Activated CD4-positive, alpha-beta memory T cell treated with anti-CD3 and anti-CD28 coated beads for 36 hours (primary cell): ENCODE results near the gene XPO1. TPM values are rescaled to one million over a fixed set of nuclear protein-coding genes. Genes with fewer than 3 reads are reported as not detected.
"Not testable (repeated sequence)": the region's sequence is repeated elsewhere in the genome, so short reads cannot be mapped to it uniquely, and the experiment has no call there.

Experiments used
- CTCF ChIA-PET: fragments of 350-600 bp; sonication (Branson Sonifier 250); formaldehyde crosslinking; loops from one replicate; lab custom pipeline; 2021; ENCODE audit warnings: antibody characterized with exemption, inconsistent platforms; lab: Charles Lee
- POLR2A ChIA-PET: fragments of 350-600 bp; sonication (Branson Sonifier 250); formaldehyde crosslinking; loops from one replicate; lab custom pipeline; 2021; ENCODE audit warnings: antibody characterized with exemption; lab: Charles Lee
- DNase-seq: peaks from one replicate; pipeline ENCODE4 v3.0.0-alpha.2; 2020
- H3K27ac Mint-ChIP-seq: one replicate; pipeline ENCODE4 v1.8.0; 2021; ENCODE audit warnings: mixed read lengths
- H3K27me3 Mint-ChIP-seq: one replicate; pipeline ENCODE4 v1.8.0; 2021; ENCODE audit warnings: mixed read lengths
- H3K36me3 Mint-ChIP-seq: one replicate; pipeline ENCODE4 v1.8.0; 2021; ENCODE audit warnings: mixed read lengths
- H3K4me1 Mint-ChIP-seq: one replicate; pipeline ENCODE4 v1.8.0; 2021; ENCODE audit warnings: low read depth, mixed read lengths
- H3K4me3 Mint-ChIP-seq: one replicate; pipeline ENCODE4 v1.8.0; 2021; ENCODE audit warnings: mild to moderate bottlenecking, mixed read lengths
- H3K9me3 Mint-ChIP-seq: one replicate; pipeline ENCODE4 v1.8.0; 2021; ENCODE audit warnings: mixed read lengths
- intact Hi-C: fragments of 100-400 bp; cut with micrococcal nuclease; formaldehyde crosslinking; loops from one replicate; pipeline ENCODE4 v1.15.1; 2023
- total RNA-seq, 2 experiments: library from RNA; stranded (reverse); gene quantifications; one replicate each; pipeline ENCODE4 v1.2.3, GENCODE V29; 2021

The XPO1 gene
- total RNA-seq, 2 experiments from 2014 or later: 191 to 198 TPM

DNA sequence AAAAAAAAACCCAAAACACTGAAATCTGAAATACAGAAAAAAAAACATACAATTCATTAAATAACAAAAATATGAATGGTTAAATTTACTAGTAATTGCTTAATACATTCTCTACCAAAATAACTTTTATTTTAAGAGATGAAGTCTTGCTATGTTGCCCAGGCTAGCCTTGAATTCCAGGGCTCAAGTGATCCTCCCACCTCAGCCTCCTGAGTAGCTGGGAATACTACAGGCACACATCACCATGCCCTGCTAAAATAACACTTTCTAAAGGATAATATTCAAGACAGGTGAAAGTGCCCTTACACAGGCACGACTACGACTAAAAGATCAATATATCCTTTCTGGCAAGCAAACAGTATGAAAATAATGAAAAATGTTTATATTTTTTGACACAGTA, 76.8 kb downstream of the XPO1 start:
- no peak for DNase-seq
- ChIA-PET CTCF (interaction anchor here (0.7 kb wide), 1 partner anchor 356 kb away, joined by 3 read pairs; no protein-coding TSS in a partner anchor), POLR2A (no interaction called here)
- Mint-ChIP-seq H3K27me3 (no peaks in the 10 kb centered on the region), H3K9me3 (no peaks in the 10 kb centered on the region), H3K4me3 (no peak overlapping the region), H3K4me1 (peaks cover 63% of the 10 kb centered on the region), H3K27ac (no peak overlapping the region), H3K36me3 (peaks cover 2% of the 10 kb centered on the region)
- intact Hi-C loops: no loop called here

DNA sequence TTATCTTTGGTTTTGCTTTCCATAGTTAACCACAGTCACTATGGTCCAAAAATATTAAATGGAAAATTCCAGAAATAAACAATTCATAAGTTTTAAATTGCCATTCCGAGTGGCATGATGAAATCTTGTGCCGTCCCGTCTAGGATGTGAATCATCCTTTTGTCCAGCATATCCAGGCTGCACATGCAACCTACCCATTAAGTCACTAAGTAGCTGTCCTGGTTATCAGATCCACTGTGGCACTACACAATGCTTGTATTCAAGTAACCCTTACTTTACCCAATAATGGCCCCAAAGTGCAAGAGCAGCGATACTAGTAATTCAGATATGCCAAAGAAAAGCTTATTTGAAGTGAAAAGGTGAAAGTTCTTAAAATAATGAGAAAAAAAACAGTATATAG, 78.0 kb downstream of the XPO1 start:
- Mint-ChIP-seq H3K27ac (no peak overlapping the region), H3K27me3 (no peaks in the 10 kb centered on the region), H3K4me1 (peaks cover 73% of the 10 kb centered on the region), H3K36me3 (peaks cover 5% of the 10 kb centered on the region), H3K9me3 (no peaks in the 10 kb centered on the region), H3K4me3 (no peak overlapping the region)
- intact Hi-C loops: no loop called here
- CTCF ChIA-PET: no interaction called here
- POLR2A ChIA-PET: no interaction called here
- no peak for DNase-seq

DNA sequence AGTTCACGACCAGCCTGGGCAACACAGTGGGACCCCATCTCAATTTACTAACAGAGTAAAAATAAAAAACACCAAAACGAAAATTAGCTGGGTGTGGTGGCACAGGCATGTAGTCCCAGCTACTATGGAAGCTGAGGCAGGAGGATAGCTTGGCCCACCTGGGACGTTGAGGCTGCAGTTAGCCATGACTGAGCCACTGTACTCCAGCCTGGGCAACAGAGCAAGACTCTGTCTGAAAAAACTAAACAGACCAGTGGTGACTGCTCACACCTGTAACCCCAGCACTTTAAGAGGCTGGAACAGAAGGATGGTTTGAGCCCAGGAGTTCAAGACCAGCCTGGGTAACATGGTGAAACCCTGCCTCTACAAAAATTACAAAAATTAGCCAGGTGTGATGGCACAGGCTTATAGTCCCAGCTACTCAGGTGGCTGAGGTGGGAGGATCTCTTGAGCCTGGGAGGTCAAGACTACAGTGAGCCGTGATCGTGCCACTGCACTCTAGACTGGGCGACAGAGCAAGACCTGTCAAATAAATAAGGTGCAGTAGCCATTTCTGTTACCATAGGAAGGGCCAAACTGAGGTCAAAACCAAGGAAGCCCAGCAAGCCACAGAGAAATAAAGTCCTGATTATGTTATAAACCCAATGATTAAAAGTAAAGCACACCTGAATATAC, 81.3 kb downstream of the XPO1 start:
- Mint-ChIP-seq H3K27ac (no peak overlapping the region), H3K27me3 (no peaks in the 10 kb centered on the region), H3K4me3 (no peak overlapping the region), H3K4me1 (peaks cover 62% of the 10 kb centered on the region), H3K9me3 (no peaks in the 10 kb centered on the region), H3K36me3 (peaks cover 5% of the 10 kb centered on the region)
- POLR2A ChIA-PET: no interaction called here
- no peak for DNase-seq
- intact Hi-C loops: no loop called here
- CTCF ChIA-PET: interaction anchor here (1.8 kb wide), 1 partner anchor 30 kb away, joined by 7 read pairs; no protein-coding TSS in a partner anchor

DNA sequence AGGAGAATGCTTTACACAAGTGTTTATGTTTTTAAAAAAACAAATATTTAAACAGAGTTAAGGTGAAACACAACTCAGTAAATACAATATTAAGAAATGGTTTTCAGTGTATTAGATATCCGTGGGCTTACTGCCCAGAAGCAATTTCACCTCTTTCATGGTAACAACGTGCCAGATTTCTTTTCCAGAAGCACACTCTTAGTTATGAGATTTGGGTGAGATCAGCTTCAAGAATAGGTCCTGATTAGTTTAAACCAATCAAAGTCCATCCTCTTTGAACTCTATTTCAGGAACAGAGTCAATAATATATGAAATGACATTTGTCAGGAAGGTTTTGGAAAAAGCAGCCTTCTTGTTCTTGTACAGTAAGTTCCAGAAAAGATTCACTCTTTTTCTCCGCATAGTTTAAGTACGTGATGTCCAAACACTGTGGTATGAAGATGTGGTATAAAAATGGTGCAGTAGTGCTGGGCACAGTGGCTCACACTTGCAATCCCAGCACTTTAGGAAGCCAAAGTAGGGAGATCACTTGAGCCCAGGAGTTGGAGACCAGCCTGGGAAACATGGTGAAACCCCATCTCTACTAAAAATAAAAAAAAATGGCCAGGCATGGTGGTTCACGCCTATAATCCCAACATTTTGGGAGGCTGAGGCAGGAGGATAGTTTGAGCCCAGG, 81.9 kb downstream of the XPO1 start:
- H3K4me1 Mint-ChIP-seq: peaks cover 58% of the 10 kb centered on the region
- DNase-seq: no peak
- intact Hi-C loops: no loop called here
- H3K4me3 Mint-ChIP-seq: no peak overlapping the region
- H3K27me3 Mint-ChIP-seq: no peaks in the 10 kb centered on the region
- ChIA-PET POLR2A (no interaction called here), CTCF (interaction anchor here (1.5 kb wide), 1 partner anchor 29 kb away, joined by 4 read pairs; no protein-coding TSS in a partner anchor)
- H3K36me3 Mint-ChIP-seq: peaks cover 9% of the 10 kb centered on the region
- H3K9me3 Mint-ChIP-seq: no peaks in the 10 kb centered on the region
- no peak overlapping the region for H3K27ac Mint-ChIP-seq

DNA sequence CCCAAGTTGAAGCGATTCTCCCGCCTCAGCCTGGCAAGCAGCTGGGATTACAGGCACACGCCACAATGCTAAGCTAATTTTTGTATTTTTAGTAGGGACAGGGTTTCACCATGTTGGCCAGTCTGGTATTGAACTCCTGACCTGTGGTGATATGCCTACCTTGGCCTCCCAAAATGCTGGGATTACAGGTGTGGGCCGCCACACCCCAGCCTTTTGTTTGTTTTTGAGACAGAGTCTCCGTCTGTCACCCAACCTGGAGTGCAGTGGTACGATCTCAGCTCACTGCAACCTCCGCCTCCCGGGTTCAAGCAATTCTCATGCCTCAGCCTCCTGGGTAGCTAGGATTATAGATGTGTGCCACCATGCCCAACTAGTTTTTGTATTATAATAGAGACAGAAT, 83.2 kb downstream of the XPO1 start:
- H3K4me3 Mint-ChIP-seq, H3K27me3 Mint-ChIP-seq, H3K9me3 Mint-ChIP-seq, POLR2A ChIA-PET, intact Hi-C loops, H3K27ac Mint-ChIP-seq, DNase-seq: not testable (repeated sequence)
- CTCF ChIA-PET: interaction anchor here (1.5 kb wide), 1 partner anchor 28 kb away, joined by 4 read pairs; no protein-coding TSS in a partner anchor
- Mint-ChIP-seq H3K4me1 (peaks cover 54% of the 10 kb centered on the region), H3K36me3 (peaks cover 11% of the 10 kb centered on the region)

DNA sequence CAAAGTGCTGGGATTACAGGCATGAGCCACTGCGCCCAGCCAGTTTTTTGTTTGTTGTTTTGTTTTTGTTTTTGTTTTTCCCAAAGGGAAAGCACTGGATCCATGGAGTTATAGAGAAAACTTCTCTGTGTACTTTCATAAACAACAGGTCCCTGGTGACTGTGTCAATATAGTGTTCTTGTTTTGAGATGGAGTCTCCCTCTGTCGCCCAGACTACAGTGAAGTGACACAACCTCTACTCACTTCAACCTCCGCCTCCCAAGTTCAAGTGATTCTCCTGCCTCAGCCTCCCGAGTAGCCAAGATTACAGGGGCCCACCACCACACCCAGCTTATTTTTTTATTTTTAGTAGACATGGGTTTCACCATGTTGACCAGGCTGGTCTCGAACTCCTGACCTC, 83.8 kb downstream of the XPO1 start:
- Mint-ChIP-seq H3K36me3 (peaks cover 12% of the 10 kb centered on the region), H3K4me1 (peaks cover 55% of the 10 kb centered on the region), H3K27ac (peak overlapping the region; percentile 13), H3K4me3 (no peak overlapping the region), H3K9me3 (no peaks in the 10 kb centered on the region), H3K27me3 (no peaks in the 10 kb centered on the region)
- CTCF ChIA-PET: no interaction called here
- intact Hi-C loops: no loop called here
- no peak for DNase-seq
- POLR2A ChIA-PET: no interaction called here

DNA sequence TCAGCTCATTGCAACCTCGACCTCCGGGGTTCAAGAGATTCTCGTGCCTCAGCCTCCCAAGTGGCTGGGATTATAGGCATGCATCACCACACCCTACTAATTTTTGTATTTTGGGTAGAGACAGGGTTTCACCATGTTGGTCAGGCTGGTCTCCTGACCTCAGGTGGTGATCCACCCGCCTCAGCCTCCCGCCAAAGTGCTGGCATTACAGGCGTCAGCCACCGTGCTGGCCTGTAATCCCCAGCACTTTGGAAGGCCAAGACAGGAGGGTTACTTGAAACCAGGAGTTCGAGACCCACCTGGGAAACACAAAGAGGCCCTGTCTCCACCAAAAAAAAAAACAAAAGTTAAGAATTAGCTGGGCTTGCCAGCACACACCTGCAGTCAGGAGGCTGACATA, 85.8 kb downstream of the XPO1 start:
- intact Hi-C loops: no loop called here
- peaks cover 16% of the 10 kb centered on the region for H3K36me3 Mint-ChIP-seq
- H3K4me1 Mint-ChIP-seq: peaks cover 47% of the 10 kb centered on the region
- ChIA-PET POLR2A (no interaction called here), CTCF (no interaction called here)
- H3K27me3 Mint-ChIP-seq: no peaks in the 10 kb centered on the region
- no peak overlapping the region for H3K27ac Mint-ChIP-seq
- no peak overlapping the region for H3K4me3 Mint-ChIP-seq
- DNase-seq: no peak
- H3K9me3 Mint-ChIP-seq: no peaks in the 10 kb centered on the region

DNA sequence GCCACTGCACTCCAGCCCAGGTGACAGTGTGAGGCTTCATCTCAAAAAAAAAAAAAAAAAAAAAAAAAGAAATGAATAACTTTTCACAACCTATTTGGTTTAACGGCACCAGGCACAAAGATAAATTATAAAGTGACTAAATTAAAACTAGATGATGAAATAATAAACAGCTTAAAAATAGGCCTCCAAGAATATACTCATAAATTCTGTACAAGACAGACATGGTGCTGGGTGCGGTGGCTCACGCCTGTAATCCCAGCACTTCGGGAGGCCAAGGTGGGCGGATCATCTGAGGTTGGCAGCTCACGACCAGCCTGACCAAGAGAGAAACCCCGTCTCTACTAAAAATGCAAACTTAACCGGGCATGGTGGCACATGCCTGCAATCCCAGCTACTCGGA, 87.0 kb downstream of the XPO1 start:
- Mint-ChIP-seq H3K4me3 (no peak overlapping the region), H3K9me3 (no peaks in the 10 kb centered on the region), H3K36me3 (peaks cover 17% of the 10 kb centered on the region), H3K4me1 (peaks cover 43% of the 10 kb centered on the region), H3K27me3 (no peaks in the 10 kb centered on the region), H3K27ac (no peak overlapping the region)
- ChIA-PET CTCF (interaction anchor here (0.7 kb wide), 1 partner anchor 452 kb away, joined by 3 read pairs; no protein-coding TSS in a partner anchor), POLR2A (interaction anchor here (0.6 kb wide), 1 partner anchor 253 kb away, joined by 3 read pairs; no protein-coding TSS in a partner anchor)
- intact Hi-C loops: no loop called here
- DNase-seq: no peak

DNA sequence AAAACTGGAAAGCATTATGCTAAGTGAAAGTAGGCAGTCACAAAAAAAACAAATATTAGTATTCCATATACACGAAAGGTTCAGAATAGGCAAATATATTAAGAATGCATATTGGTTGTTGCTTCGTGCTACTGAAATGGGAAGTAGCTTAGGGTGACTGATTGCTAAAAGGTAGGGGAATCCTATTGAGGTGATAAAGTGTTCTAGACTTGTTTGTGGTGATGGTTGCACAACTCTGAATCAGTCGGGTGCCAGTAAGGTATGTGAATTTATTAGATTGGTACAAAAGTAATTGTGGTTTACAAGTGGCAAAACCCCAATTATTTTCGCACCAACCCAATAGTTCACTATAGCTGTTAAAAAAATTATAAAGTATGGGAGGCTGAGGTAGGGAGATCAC, 88.0 kb downstream of the XPO1 start:
- Mint-ChIP-seq H3K4me1 (peaks cover 32% of the 10 kb centered on the region), H3K36me3 (peaks cover 14% of the 10 kb centered on the region), H3K27ac (no peak overlapping the region), H3K4me3 (no peak overlapping the region), H3K27me3 (no peaks in the 10 kb centered on the region), H3K9me3 (no peaks in the 10 kb centered on the region)
- DNase-seq: no peak
- POLR2A ChIA-PET: no interaction called here
- CTCF ChIA-PET: no interaction called here
- intact Hi-C loops: no loop called here

DNA sequence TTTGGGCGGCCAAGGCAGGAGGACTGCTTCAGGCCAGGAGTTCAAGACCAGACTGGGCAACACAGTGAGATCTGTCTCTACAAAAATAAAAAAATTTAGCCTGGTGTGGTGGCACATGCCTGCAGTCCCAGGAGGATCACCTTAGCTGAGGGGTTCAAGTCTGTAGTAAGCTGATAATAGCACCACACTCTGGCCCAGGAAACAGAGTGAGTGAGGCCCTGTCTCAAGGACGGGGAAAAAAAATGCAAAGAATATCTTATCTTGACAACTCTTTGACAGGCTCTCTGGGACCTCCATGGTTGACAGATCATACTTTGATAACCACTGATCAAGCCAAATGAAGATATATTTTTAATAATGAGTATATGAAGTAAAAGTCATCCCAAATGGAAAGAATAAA, 89.9 kb downstream of the XPO1 start:
- intact Hi-C loops: loop anchor here (10.0 kb wide), 1 partner anchor 227 kb away; no protein-coding TSS in a partner anchor
- H3K36me3 Mint-ChIP-seq: peaks cover 20% of the 10 kb centered on the region
- H3K4me3 Mint-ChIP-seq: no peak overlapping the region
- CTCF ChIA-PET: no interaction called here
- H3K27me3 Mint-ChIP-seq: no peaks in the 10 kb centered on the region
- no peaks in the 10 kb centered on the region for H3K9me3 Mint-ChIP-seq
- no peak overlapping the region for H3K27ac Mint-ChIP-seq
- no peak for DNase-seq
- POLR2A ChIA-PET: no interaction called here
- H3K4me1 Mint-ChIP-seq: peaks cover 38% of the 10 kb centered on the region

DNA sequence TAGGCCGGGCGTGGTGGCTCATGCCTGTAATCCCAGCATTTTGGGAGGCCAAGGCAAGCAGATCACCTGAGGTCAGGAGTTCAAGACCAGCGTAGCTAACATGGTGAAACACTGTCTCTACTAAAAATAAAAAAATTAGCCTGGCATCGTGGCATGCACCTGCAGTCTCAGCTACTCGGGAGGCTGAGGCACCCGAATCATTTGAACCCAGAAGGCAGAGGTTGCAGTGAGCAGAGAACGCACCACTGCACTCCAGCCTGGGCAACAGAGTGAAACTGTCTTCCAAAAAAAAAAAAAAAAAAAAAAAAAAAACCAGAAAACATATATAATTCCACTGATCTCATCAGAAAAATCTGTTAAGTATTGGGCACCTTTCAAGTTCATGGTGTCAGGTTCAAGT, 91.2 kb downstream of the XPO1 start:
- DNase-seq, POLR2A ChIA-PET, H3K9me3 Mint-ChIP-seq, H3K27me3 Mint-ChIP-seq, H3K4me3 Mint-ChIP-seq, CTCF ChIA-PET, H3K27ac Mint-ChIP-seq: not testable (repeated sequence)
- H3K36me3 Mint-ChIP-seq: peaks cover 20% of the 10 kb centered on the region
- intact Hi-C loops: loop anchor here (10.0 kb wide), 1 partner anchor 228 kb away; no protein-coding TSS in a partner anchor
- H3K4me1 Mint-ChIP-seq: peaks cover 47% of the 10 kb centered on the region

DNA sequence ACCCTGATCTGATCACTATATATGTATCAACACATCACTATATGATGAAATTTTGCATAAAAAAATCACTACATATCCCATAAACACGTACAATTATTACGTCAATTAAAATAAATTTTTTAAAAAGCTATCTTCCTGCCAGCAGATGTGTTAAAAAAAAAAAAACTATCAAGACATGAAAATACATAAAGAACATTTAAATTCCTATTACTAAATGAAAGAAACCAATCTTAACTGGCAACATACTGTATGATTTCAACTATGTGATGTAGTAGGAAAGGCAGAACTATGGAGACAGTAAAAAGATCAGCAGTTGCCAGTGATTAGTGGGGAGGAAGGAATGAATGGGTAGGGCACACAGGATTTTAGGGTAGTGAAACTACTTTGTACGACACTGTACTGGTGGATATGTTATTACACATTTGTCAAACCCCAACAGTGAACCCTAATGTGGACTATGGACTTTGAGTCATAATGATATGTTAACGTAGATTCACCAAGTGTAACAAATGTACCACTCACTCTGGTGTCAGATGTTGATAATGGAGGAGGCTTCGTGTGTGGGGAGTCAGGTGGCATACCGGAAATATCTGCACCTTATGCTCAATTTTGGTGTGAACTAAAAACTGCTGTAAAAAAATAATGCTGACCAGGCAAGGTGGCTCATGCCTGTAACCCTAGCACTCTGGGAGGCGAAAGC, 94.7 kb downstream of the XPO1 start:
- POLR2A ChIA-PET: no interaction called here
- no peak overlapping the region for H3K27ac Mint-ChIP-seq
- CTCF ChIA-PET: interaction anchor here (1.7 kb wide), 1 partner anchor 17 kb away, joined by 8 read pairs; no protein-coding TSS in a partner anchor

More for the DNA sequence above, 94.7 kb downstream of the XPO1 start:
- Mint-ChIP-seq H3K4me3 (no peak overlapping the region), H3K4me1 (peaks cover 48% of the 10 kb centered on the region), H3K9me3 (peaks cover 3% of the 10 kb centered on the region), H3K36me3 (peaks cover 11% of the 10 kb centered on the region), H3K27me3 (no peaks in the 10 kb centered on the region)
- DNase-seq: no peak
- intact Hi-C loops: loop anchor here (10.0 kb wide), 1 partner anchor 231 kb away; no protein-coding TSS in a partner anchor
